Hematopoietic multipotent progenitor cell treated with erythropoietin and hydrocortisone succinate and interleukin-3 and kit ligand, for 17 days (in vitro differentiated cells): ENCODE results near the gene PALD1.

ENCODE experiments used
- DNase-seq: peaks from one replicate; pipeline ENCODE4 v3.0.0-alpha.2; 2015; ENCODE audit warnings: low spot score

PALD1 gene

DNA sequence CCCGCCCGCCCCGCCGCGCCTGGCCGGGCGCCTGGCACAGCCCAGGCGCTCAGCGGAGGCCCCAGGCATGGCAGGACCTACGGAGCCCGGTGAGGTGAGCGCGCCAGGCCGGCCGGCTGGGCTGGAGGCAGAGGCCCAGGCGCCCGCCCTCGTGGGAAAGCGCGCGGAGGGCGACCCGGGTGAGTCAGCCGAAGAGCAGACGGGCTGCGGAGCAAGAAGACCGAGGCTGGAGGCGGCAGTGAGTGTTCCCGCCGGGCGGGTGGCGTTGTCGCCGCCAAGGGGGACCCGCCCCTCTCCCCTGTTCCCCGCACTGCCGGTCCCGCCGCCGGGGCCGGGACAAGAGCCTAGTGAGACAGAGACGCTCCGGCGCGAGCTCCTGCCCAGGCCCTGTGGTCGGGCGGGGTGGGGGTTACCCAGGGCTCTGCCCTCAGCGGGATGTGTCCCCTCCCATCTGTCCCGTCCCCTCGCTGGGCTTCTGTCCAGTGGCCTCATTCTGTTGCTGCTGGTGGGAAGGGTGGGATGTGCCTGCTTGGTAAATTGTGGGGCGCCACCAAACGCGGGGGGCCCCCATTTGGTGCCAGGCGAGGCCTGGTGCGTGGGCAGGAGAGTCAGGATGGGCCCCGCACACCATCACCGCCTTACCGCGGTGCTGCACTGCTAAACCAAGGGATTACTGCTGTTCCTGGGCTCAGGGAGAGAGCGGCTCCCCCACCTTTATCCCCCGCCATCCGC lies 20.1 kb upstream of the PALD1 start:
- DNase-seq, result no peak

DNA sequence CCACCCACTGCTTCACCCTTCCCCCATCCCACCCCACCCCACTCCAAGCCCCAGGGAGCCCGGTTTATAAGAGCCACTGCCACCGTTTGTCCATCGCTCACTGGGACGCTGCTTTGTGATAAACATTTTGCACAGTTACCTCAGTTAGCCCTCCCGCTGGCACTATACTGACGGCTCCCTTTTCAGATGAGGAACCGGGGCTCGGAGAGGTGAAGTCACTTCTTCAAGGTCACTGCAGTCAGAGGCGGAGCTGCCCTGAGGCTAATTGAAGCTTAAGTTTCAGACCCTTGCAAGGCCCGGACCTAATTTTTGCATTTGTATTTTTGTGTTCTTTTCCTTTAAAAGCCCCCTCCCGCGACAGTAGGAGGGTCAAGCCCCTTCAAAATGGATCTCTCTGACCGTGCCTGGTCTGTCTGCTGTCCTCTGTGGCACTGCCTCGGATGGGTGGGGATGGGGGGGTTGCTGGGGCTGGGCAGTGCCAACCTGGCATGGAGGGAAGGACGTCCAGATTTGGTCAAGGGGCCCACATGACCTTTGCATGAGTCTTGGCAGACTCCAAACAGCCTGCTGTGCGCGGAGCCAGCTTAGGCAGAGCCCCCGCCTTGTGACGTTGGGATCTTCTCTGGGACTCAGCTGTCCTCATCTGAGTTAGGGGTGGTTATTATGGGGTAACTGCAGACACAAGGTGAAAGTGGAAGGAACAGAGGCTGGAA lies 19.4 kb upstream of the PALD1 start:
- no peak for DNase-seq

DNA sequence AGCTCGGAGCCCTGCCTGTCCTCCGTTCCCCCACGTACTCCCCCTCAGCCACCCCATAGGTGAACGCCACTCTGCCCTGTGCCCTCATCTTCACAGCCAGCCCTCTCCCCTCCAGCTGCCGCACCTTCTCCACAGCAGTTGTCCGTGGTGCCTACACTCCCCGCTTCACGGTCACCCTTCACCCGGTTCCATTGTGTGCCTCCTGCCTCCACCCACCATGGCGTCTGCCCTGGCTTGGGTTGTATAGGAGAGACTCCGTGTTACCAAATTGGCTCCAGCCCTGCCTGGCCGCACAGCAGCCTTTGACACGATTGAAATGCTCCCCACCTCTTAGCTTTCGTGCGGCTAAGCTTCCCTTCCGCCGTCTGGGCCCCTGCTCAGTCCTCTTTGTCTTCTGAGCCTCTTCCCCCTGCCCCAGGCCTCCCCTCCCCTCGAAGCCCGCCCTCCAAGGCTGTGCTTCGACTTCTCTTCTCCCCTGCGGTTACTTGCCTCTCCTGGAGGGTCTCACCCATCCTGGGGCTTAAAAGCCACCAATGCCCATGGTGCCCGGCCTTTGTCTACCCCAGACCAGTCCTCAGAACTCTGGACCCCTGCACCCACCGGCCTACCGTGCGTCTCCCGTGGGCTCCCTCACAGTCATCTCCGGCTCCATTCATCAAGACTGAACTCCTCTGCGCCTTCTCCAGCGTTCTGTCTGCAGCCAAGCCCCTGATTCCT lies 18.6 kb upstream of the PALD1 start:
- no peak for DNase-seq

DNA sequence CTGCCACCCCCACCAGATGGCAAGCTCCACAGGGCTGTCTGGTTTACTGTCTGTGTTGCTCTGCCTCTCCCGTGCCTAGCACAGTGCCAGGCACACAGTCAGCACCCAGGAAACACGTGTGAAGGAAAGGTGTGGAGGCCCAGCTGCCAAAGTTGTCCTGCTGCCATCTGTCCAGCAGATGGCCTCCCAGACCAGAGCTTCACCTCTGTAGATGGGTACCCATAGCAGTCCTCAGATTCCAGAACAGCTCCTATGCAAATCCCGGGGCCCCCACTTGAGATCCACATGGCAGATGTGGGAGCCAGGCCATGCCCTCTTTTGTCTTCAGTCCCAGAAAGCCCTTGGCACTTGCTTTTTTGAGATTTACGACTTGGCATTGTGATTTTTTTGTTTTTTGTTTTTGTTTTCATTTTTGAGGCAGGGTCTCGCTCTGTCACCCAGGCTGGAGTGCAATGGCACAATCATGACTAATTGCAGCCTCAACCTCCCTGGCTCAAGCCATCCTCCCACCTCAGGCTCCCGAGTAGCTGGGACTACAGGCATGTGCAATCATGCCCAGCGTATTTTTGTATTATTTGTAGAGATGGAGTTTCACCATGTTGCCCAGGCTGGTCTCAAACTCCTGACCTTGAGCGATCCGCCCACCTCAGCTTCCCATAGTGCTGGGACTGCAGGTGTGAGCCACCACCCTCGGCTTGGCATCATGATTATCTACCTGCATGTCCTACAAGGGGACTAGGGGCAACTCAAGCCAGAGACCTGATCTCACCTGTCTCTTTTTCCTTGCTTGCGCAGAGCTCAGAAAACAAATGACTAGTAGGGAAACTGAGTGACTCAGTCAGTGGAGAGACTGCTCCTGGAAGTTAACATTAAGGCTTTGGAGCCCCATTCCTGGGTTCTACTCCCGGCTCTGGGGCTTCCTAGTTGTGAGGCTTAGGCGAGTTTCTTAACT lies 16.9 kb upstream of the PALD1 start:
- DNase-seq, result no peak

DNA sequence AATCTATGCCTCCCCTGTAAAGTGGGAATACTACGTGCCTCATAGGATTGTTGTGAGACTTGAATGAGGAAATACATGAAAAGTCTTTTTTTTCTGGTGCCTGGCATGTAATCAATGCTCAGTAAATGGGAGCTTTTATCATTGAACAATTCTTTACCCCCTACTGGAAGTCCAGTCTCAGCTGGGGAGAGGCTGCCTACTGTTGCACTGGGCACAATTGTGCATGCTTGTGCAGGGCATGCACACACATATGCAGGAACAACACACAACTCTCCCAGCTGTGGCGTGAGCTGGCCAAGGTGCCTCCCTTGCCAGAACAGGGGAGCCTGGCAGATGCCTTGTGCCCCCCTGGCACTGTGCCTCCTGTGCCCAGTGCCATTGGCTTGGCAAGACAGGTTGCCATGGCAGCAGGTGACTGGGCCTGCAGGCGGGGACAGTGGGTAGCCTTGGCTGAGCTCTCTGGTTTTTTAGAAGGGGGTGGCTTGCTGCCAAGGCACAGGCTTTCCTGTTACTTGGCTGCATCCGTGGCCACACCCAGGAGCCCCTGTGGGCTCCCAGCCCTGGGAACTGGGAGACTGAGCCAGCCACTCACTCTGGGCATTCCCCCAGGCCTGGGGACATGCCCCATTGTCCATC lies 16.1 kb upstream of the PALD1 start:
- no peak for DNase-seq

DNA sequence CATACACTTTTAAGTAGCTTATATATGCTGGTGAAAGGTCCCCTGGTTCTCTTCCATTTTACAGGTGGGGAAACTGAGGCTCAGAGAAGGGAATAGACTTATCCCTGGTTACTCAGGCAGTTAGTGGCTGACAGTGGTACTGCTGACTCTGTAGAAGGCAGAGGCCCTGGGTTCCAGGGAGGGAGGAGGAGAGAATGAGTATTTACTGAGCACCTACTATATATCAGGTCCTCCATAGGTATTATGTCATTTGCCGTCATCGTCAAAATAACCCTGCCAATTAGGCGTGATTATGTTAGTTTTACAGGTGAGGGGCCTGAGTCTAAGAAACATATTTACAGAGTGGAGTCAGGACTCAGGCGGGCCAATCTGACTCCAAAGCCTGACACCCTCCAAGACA lies 13.3 kb upstream of the PALD1 start:
- no peak for DNase-seq

DNA sequence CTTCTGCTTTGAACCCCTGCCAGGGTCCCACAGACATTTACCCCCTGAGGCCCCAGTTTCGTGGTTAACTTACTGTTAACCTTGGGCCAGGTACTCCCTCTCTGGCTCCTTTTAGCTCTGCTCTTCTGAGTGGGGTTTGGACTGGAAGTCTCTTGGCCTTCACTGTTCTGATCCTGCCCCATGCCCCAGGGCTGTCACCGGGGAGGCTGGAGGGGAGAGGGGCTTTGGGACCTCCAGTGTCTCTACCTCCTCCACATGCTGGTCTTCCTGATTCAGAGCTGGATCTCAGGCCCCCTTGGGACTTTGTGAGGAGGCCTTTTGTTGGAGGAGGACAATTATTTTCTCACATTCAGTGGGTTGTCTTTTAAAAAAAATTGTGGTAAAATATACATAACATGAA lies 12.7 kb upstream of the PALD1 start:
- no peak for DNase-seq

DNA sequence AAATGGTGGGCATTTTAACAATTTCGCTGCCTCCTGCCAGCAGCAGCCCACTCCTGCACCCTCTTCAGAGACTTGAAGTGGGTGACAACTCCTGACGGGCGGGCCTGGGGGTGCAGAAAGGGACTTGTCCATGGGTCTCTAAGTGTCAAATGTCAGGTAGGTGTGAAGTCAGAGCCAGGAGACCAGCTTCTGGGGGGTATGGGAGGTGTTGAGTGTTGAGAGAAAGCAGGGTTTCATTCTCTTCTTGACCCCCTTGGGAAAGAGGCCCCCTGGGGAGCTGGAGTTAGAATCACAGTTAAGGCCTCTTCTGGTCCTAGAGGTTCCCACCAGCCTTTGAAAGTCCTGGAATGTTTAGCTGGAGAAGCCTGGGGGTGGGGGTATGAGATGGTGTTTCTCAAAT lies 11.6 kb upstream of the PALD1 start:
- no peak for DNase-seq

DNA sequence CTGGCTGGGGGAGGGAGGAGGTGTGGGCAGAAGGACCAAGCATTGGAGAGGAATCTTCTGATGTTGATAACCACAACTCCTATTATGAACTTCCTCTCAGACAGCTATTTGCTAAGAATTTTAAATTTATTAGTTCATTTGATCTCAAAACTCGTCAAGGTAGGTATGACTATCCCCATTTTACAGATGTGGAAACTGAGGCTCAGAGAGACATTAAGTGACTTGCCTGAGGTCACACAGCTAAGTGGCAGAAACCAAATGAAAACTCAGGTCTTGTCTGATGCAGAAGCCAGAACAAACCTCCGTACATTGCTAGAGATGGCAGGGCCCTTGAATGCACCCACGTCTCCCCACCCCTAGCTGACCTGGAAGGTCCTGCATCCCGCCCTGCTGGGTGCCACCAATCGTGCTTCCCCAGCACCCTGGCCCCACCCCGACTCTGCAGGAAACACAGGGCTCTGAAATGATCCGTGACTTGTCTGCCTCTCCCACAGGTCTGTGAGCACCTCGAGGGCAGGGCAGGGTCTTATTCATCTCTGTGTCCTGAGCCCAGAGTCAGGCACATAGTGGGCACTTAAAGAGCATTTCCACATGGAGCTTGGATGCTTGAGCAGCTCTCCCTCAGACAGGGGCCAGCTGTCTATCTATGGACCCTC lies 5.6 kb upstream of the PALD1 start:
- no peak for DNase-seq

DNA sequence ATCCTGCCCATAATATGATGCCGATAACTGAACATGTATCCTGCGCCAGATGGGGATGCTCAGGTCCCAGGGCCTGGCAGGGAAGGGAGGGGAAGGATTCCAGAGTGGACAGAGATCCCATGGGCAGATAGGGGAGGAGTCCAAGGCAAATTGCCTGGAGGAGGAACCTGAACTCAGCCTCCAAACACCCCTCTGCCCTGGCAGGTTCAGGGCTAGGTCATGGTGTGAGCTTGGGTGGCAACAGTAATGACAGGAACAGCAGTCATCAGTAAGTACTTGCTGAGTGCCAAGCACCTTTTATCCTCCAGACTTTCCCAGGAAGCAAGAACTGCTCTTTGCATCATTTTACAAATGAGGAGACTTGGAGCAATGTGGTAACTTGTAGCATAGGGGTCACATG lies 3.8 kb upstream of the PALD1 start:
- no peak for DNase-seq

DNA sequence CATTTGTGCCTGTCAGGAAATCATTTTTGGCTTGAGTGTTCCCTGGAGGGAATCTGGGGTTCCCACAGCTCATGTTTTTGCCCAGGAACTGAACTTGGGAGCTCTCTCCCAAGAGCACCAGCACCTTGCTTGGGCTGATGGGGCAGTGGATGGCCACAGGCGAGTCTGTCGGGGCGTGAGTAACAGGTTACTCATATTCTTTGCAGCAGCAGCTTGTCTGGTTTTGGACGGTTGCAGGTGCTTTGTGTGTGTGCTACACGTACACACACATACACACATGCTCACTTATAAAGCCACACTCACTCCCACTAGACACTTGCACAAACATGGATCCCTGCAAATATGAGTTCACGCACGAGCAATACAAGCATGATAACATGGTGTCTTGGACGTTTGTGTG lies 2.9 kb upstream of the PALD1 start:
- DNase-seq, result no peak

DNA sequence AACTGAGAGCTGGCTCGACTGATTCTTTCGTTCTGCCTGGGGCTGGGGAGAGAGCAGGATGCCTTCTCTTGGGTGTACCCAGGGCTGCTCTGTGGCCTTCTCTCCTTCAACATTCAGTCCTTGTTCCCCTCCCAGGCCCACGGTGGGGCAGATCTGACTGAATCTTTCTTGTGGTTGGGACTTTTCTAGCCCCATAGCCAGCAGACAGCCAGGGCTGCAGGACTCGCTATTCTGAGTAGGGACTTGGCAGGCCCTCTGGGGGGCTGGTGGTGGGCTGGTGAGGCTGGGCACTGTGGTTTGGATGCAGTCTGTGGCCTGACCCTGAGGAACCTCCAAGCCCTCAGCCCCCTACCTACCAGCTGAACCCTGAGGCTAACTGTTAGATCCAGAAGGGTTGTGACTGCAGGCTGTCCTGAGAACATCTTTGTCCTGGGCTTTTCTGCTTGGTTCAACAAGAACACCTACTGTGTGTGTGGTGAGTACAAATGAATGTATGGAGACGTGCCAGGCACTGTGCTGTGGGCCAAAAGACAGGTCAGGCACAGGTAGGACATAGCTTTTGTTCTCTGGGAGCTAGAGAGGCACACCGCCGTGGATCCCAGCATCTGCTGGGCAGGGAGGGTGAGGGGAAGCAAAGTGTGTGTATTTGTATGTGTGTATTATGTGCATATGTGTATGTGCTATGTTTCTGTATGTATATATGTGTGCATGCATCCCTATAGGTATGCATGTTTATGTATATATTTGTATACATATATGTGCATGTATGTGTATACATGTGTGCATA lies 2.1 kb upstream of the PALD1 start:
- no peak for DNase-seq

DNA sequence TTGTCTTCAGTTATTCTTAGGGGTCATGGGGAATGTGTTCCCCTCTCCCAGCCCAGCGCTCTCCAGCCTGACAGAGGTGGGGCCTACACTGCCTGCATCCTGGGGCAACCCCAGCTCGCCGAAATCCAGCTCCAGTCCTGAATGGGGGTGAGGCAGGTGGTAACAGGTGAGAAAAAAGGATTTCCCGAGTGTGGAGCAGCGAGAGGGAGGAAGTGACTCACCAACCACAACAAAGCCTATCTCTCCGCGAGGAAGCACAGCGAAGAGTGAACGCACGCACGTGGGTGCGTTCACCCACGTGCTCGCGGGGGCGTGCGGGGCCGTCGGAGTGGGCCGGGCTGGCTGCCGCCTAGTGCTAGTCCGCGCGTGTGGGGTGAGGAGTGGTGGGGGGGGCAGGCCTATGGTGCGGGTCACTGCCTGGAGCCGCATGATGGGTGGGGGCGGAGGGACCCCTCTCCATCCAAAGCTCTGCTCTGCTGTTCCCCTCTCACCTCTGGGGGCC lies 855 bp upstream of the PALD1 start:
- DNase-seq, result no peak

DNA sequence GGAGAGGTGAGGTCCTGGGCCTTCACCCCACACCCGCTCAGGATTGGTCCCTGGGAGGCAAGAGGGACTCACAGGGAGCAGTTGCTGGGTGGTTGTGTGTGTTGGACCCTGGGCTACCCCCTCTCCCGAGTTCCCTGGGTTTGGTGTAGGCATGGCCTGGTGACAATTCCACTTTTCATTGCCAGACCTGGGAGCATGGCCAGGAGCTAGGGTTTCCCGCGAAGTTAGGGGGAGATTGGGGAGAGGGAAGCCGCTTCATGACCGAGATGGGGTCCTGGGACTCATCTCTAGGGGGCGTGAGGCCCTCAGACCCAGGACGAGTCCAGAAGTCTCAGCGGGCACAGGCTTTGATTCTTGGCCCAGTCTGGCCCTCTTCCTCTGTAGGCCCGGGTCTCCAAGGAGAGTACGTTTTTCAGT lies 606 bp downstream of the PALD1 start:
- no peak for DNase-seq

DNA sequence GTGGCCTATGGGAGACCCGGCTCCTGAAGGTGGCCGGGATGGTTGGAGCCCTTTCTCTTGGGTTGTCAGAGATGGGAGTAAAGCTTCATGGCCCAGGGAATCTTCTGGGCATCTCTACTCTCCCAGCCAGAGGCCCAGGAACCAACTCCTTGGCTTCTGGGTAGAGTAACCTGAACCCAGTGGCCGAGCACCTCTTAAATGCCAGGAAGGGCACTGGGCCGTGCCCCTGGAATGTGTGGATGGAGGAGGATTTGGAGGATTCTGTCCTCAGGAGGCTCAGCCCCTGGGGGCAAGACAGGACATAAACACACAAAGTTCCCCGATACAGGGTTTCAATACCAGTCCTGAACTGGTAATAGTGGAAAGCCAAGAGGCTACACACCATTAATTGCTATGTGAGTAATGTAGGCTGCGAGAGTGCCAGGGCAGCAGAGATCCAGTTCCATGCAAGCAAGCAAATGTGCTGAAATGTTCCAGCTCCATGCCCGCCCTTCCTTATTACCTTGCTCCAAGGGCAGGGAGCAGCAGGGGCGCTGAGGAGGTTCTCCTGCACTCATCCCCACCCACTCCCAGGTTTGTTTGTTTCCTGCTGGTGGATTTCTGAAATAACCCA lies 1.2 kb downstream of the PALD1 start:
- DNase-seq, result no peak

DNA sequence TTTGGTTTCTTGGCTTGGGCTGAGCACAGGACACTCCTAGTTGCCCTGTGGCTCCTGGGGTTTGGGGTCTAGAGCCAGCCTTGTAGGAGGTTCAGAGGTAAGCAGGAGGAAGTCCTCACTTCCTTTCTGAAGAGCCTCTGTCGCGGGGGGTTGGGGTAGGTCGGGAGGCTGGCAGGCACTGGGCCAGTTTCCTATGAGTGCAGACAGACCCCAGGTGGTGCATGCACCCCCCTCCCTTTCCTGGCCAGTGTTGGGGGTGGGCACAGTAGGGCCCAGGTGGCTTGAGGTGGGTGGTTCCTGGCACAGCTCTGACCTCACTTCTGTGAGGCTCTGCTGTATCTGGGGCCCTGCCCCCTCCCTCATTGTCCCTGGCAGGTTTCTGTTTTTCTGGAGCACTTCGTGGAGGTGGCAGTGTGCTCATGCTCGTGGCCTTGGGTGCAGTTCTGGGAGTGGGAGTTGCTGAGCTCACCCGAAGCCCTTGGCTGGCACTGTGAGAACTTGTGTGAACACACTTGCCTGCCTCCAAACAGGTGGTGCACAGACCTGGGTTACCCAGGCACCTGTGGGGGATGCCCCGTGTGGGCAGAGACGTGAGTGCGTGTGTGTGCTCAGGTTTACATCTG lies 1.8 kb downstream of the PALD1 start:
- no peak for DNase-seq

DNA sequence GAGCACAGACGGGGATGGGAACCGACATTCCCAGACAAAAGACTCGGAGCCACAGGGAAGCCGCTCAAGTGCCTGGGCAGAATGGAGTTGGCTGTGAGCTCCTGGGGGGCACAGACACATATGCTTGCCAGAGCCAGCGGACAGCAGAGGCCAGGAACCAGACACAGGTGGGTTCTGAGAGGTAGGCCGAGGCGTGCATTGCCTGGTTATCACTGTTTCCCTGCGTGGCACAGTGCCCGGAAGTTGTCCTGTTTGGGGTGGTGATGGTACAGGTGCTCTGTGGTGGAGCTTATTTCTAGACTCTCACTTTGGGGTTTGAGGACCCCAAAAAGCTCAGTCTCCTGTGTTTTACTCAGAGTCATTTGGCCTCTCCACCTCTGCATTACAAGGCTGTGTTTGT lies 2.5 kb downstream of the PALD1 start:
- DNase-seq, result no peak

DNA sequence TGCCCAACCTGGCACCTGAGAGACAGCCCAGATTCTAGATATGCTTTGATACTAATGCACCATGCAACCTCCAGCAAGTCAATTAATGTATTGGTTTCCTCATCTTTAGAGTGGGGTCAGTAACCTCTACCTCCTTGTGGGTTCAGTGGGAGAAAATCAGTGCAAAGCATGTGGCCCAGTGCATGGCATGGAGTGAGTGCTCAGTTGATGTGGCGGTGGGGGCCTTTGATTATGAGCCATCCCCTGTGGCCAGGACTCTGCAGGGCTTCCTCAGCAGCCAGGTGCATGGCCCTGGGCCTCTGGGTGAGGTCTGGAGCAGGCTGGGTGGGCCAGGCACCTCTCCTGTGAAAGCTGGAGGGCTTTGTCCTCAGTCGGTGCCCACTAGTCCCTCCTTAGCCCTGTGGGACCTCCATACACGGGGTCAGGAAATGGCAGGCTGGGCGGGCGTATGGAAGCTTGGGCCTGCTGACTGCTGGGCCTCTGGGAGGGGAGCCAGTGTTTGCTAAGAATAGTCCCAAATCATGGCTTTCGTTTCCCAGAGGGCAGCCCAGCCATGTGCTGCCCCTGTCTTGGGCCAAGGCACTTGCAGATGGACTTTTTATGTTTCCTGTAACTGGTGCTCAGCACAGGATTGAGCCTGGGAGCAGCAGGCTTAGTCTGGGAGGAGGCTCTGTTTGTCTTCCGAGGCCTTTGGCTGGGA lies 3.4 kb downstream of the PALD1 start:
- no peak for DNase-seq
